HL-60 (cell line): Measurements from ENCODE around the gene ZACN.
"Not testable (repeated sequence)": the region's sequence is repeated elsewhere in the genome, so short reads cannot be mapped to it uniquely, and the experiment has no call there.

Source experiments
- DNase-seq, 2 experiments: peaks; one replicate each; pipeline ENCODE4 v3.0.0-alpha.2; 2010 to 2020; ENCODE audit warnings: low read depth in 1 of 2, low spot score in 1 of 2
- H3K27ac ChIP-seq: fragments of 250-450 bp; sonication (Bioruptor Pico); replicated peaks from 2 replicates; pipeline ENCODE4 v1.5.1; 2020; ENCODE audit warnings: mild to moderate bottlenecking, moderate library complexity
- H3K27me3 ChIP-seq: fragments of 250-450 bp; sonication (Bioruptor Pico); 2 replicates; pipeline ENCODE4 v1.5.1; 2021; ENCODE audit warnings: mild to moderate bottlenecking, moderate library complexity; ENCODE audit not compliant: insufficient read depth, poor library complexity, severe bottlenecking
- H3K4me3 ChIP-seq: replicated peaks from 2 replicates; pipeline ENCODE4 v1.5.1; 2011; ENCODE audit warnings: mild to moderate bottlenecking, control low read depth, low read length; ENCODE audit not compliant: insufficient read depth
- GABPA ChIP-seq: IDR thresholded peaks from 2 replicates; pipeline ENCODE4 v1.6.1; 2012; ENCODE audit warnings: low read depth
- POLR2AphosphoS5 ChIP-seq: IDR thresholded peaks from 2 replicates; pipeline ENCODE4 v1.6.1; 2012; ENCODE audit warnings: low read depth
- SPI1 ChIP-seq: IDR thresholded peaks from 2 replicates; pipeline ENCODE4 v1.6.1; 2012; ENCODE audit warnings: low read depth, mild to moderate bottlenecking, borderline replicate concordance
- TF ChIP-seq, protein P1 (sequence below): IDR thresholded peaks from 2 replicates; pipeline ENCODE4 v1.6.1; 2012; ENCODE audit warnings: low read depth; ENCODE audit not compliant: insufficient replicate concordance
- TF ChIP-seq, protein P2 (sequence below): IDR thresholded peaks from one replicate; pipeline ENCODE4 v1.5.1; 2011; ENCODE audit warnings: low read length, control low read depth, inconsistent platforms; ENCODE audit not compliant: insufficient read depth

ZACN gene

DNA sequence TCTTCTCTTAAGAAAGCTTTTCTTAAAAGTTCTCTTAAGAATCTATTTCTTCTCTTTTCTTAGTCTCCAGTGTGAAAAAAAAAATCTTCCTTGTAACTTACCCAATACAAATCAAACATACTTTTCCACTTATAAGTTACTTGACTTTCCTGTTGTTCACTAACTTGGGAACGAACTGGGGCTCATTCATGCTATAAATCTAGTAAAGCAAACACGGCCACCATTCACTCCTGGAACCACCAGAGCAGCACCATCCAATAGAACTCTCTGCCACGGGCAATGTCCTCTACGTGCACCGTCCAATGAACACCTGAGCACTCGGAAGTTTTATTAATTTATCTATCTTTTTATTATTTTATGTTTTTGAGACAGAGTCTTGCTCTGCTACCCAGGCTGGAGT, 27.4 kb upstream of the ZACN start:
- no peak for DNase-seq
- Histone ChIP-seq H3K27me3 (no peaks in the 10 kb centered on the region), H3K4me3 (no peak overlapping the region), H3K27ac (no peak overlapping the region)
- TF ChIP-seq, protein P1, sequence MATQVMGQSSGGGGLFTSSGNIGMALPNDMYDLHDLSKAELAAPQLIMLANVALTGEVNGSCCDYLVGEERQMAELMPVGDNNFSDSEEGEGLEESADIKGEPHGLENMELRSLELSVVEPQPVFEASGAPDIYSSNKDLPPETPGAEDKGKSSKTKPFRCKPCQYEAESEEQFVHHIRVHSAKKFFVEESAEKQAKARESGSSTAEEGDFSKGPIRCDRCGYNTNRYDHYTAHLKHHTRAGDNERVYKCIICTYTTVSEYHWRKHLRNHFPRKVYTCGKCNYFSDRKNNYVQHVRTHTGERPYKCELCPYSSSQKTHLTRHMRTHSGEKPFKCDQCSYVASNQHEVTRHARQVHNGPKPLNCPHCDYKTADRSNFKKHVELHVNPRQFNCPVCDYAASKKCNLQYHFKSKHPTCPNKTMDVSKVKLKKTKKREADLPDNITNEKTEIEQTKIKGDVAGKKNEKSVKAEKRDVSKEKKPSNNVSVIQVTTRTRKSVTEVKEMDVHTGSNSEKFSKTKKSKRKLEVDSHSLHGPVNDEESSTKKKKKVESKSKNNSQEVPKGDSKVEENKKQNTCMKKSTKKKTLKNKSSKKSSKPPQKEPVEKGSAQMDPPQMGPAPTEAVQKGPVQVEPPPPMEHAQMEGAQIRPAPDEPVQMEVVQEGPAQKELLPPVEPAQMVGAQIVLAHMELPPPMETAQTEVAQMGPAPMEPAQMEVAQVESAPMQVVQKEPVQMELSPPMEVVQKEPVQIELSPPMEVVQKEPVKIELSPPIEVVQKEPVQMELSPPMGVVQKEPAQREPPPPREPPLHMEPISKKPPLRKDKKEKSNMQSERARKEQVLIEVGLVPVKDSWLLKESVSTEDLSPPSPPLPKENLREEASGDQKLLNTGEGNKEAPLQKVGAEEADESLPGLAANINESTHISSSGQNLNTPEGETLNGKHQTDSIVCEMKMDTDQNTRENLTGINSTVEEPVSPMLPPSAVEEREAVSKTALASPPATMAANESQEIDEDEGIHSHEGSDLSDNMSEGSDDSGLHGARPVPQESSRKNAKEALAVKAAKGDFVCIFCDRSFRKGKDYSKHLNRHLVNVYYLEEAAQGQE = no peak
- TF ChIP-seq POLR2AphosphoS5 = no peak
- TF ChIP-seq SPI1 = no peak
- no peak for TF ChIP-seq GABPA
- TF ChIP-seq, protein P2, sequence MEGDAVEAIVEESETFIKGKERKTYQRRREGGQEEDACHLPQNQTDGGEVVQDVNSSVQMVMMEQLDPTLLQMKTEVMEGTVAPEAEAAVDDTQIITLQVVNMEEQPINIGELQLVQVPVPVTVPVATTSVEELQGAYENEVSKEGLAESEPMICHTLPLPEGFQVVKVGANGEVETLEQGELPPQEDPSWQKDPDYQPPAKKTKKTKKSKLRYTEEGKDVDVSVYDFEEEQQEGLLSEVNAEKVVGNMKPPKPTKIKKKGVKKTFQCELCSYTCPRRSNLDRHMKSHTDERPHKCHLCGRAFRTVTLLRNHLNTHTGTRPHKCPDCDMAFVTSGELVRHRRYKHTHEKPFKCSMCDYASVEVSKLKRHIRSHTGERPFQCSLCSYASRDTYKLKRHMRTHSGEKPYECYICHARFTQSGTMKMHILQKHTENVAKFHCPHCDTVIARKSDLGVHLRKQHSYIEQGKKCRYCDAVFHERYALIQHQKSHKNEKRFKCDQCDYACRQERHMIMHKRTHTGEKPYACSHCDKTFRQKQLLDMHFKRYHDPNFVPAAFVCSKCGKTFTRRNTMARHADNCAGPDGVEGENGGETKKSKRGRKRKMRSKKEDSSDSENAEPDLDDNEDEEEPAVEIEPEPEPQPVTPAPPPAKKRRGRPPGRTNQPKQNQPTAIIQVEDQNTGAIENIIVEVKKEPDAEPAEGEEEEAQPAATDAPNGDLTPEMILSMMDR = no peak

DNA sequence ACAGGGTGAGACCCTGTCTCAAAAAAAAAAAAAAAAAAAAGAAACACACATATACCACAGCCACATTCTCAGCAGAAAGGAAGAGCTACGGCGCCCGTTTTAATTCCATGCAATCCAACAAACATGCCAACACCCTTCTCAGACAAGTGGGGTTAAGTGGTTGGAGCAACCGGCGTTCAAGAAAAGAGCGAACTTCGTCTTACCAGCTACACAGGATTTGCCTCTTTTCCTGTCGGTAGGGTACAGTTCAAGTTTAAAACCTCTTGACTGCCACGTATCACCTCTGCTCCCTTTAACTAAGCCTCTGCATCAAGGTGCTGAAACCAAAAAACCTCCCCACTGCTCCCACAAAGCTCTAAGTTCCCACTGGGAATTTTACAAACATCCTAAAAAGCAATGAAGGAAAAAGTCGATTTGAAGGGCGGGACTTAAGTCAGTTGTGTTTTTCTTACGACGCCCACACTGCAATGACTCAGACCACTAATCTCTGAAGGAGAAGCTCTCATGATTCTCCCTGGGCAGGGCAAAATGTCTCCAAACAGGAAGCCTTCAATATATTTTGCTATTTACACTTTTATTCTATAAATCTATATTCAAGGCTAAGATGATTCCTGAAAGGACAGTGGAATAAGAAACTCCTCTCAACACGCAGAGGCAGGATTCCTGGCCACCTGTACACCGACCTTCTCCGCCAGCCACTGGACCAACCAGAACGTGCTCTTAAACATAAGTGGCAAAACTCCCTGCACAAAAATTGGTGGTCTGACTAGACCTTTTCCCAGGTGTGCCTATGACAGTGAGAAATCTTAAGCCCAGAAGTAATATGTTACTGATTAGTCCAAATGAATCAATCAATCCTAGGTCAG, 25.5 kb upstream of the ZACN start:
- DNase-seq = no peak
- no peak overlapping the region for H3K27ac ChIP-seq
- H3K4me3 ChIP-seq = no peak overlapping the region
- TF ChIP-seq, protein P2 = no peak
- no peak for TF ChIP-seq GABPA
- no peak for TF ChIP-seq SPI1
- TF ChIP-seq, protein P1 = no peak
- TF ChIP-seq POLR2AphosphoS5 = no peak
- H3K27me3 ChIP-seq = no peaks in the 10 kb centered on the region

DNA sequence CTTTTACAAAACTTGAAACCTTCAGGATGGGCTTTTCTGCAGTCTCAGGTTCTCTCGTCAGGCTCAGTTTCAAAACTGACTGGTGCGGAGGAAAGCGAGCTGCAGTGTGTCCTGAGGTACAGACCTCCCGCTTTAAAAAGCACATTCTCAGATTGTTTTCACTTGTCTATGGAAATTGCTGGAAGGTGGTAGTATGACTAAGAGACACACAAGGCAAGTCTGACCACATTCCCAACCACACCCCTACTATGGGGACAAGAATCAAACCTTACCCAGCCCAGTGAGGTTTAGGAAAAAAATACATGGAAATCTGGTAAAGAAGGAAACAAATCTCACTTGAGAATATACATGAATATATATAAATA, 24.9 kb upstream of the ZACN start:
- no peak overlapping the region for H3K27ac ChIP-seq
- no peaks in the 10 kb centered on the region for H3K27me3 ChIP-seq

DNA sequence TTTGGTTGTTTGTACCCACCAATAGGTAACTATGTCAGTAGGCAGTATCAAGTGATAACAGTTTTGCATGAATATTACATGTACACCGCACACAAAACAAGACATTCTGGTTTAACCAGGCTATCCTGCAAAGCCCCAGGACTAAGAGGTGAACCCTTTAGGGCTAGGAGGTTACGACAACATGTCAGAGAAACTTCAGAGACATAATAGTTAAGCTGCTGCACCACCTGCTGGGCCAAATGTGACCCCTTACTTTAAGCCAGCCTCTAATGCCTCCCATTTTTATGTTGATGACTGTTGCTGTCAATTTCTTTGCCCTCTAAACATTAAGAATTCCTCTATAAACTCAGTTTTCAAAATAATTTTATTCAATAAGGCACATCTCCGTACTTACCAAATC, 22.1 kb upstream of the ZACN start:
- Histone ChIP-seq H3K27ac (no peak overlapping the region), H3K4me3 (no peak overlapping the region), H3K27me3 (no peaks in the 10 kb centered on the region)
- DNase-seq = no peak
- TF ChIP-seq POLR2AphosphoS5 = no peak
- TF ChIP-seq, protein P2 = no peak
- TF ChIP-seq SPI1 = no peak
- TF ChIP-seq, protein P1 = no peak
- no peak for TF ChIP-seq GABPA

More for the DNA sequence above, 24.9 kb upstream of the ZACN start:
- H3K4me3 ChIP-seq = no peak overlapping the region
- TF ChIP-seq SPI1 = no peak
- no peak for TF ChIP-seq POLR2AphosphoS5
- DNase-seq = no peak

DNA sequence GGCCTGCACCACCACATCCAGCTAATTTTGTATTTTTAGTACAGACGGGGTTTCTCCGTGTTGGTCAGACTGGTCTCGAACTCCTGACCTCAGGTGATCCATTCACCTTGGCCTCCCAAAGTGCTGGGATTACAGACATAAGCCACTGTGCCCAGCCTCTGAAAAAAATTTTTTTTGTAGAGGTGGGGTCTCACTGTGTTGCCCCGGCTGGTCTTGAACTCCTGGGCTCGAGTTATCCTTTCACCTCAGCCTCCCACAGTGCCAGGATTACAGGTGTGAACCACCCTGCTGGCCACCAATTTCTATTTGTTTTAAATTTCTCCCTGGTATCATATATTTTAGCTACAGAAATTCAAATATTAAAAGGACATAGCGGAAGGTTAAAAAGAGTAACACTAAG, 20.7 kb upstream of the ZACN start:
- H3K27me3 ChIP-seq, H3K4me3 ChIP-seq, H3K27ac ChIP-seq, DNase-seq: not testable (repeated sequence)
